SK-N-SH (cell line): ENCODE data around the gene PCED1A. TPM values are rescaled to one million over a fixed set of nuclear protein-coding genes. Genes with fewer than 3 reads are reported as not detected.

ENCODE experiments used
- CTCF ChIA-PET: fragments of 300-600, 350-600 bp; formaldehyde crosslinking; extraction: SDS; loops from one replicate; lab custom pipeline; 2021; lab: Yijun Ruan, JAX
- POLR2A ChIA-PET: fragments of 350-600 bp; sonication (Branson Sonifier 250); formaldehyde crosslinking; extraction: SDS; loops from one replicate; lab custom pipeline; 2020; ENCODE audit warnings: antibody characterized with exemption, inconsistent platforms; lab: Yijun Ruan, JAX
- DNase-seq: peaks from one replicate; pipeline ENCODE4 v3.0.0; 2012
- H2AFZ ChIP-seq: fragments of 200-600 bp; sonication (generic); 2 replicates; pipeline ENCODE4 v1.8.1; 2016; ENCODE audit warnings: antibody characterized with exemption, mild to moderate bottlenecking, low read depth
- H3F3A ChIP-seq: fragments of 200-600 bp; sonication (generic); replicated peaks from 2 replicates; pipeline ENCODE3; 2016; ENCODE audit warnings: antibody characterized with exemption, mild to moderate bottlenecking; ENCODE audit not compliant: insufficient read depth
- H3K27ac ChIP-seq, 2 experiments: fragments of 200-500 bp in 1 of 2; fragments of 200-600 bp in 1 of 2; sonication (Bioruptor generic) in 1 of 2; sonication (generic), shearing (Covaris generic) in 1 of 2; 2 replicates each; pipeline versions ENCODE4 v1.5.1 to v1.6.1; 2014 to 2016; ENCODE audit warnings: low read depth in 2 of 2, inconsistent platforms in 1 of 2, low read length in 1 of 2, mild to moderate bottlenecking in 1 of 2, mixed read lengths in 1 of 2
- H3K27me3 ChIP-seq: fragments of 200-600 bp; sonication (generic), shearing (Covaris generic); 2 replicates; pipeline ENCODE4 v1.6.1; 2016; ENCODE audit warnings: mixed run types; ENCODE audit not compliant: insufficient read depth
- H3K36me3 ChIP-seq, 2 experiments: fragments of 200-500 bp in 1 of 2; fragments of 200-600 bp in 1 of 2; sonication (Bioruptor generic) in 1 of 2; sonication (generic) in 1 of 2; replicated peaks in 1 of 2; 2 replicates each; pipeline versions ENCODE3 to v1.5.1; 2014 to 2016; ENCODE audit warnings: low read length in 1 of 2, mild to moderate bottlenecking in 1 of 2; ENCODE audit not compliant: insufficient read depth in 2 of 2, control insufficient read depth in 1 of 2
- H3K4me1 ChIP-seq, 2 experiments: fragments of 200-500 bp in 1 of 2; fragments of 200-600 bp in 1 of 2; sonication (Bioruptor generic) in 1 of 2; sonication (generic), shearing (Covaris generic) in 1 of 2; 2 replicates each; pipeline versions ENCODE4 v1.5.1 to v1.6.1; 2014 to 2016; ENCODE audit warnings: low read depth in 1 of 2, low read length in 1 of 2, mixed run types in 1 of 2; ENCODE audit not compliant: insufficient read depth in 2 of 2, control insufficient read depth in 1 of 2
- H3K4me2 ChIP-seq: fragments of 200-600 bp; sonication (generic), shearing (Covaris generic); 2 replicates; pipeline ENCODE4 v1.6.1; 2017; ENCODE audit warnings: mixed run types
- H3K4me3 ChIP-seq, 2 experiments: fragments of 200-500 bp in 1 of 2; fragments of 200-600 bp in 1 of 2; sonication (Bioruptor generic) in 1 of 2; sonication (generic), shearing (Covaris generic) in 1 of 2; 2 replicates each; pipeline versions ENCODE4 v1.5.1 to v1.8.1; 2014 to 2016; ENCODE audit warnings: low read depth in 2 of 2, inconsistent platforms in 1 of 2, low read length in 1 of 2, mild to moderate bottlenecking in 1 of 2, mixed read lengths in 1 of 2, moderate library complexity in 1 of 2
- H3K79me2 ChIP-seq: fragments of 200-600 bp; sonication (generic); 2 replicates; pipeline ENCODE4 v1.8.1; 2017; ENCODE audit warnings: mild to moderate bottlenecking; ENCODE audit not compliant: insufficient read depth
- H3K9ac ChIP-seq: fragments of 200-600 bp; sonication (generic); 2 replicates; pipeline ENCODE4 v1.6.1; 2017; ENCODE audit warnings: mixed run types
- H3K9me2 ChIP-seq: fragments of 200-600 bp; sonication (generic); 2 replicates; pipeline ENCODE4 v1.6.1; 2017; ENCODE audit warnings: mixed run types
- H3K9me3 ChIP-seq: fragments of 200-600 bp; sonication (generic); 2 replicates; pipeline ENCODE4 v1.6.1; 2017; ENCODE audit warnings: mixed run types, mild to moderate bottlenecking, moderate library complexity
- H4K20me1 ChIP-seq: fragments of 200-600 bp; sonication (generic); 2 replicates; pipeline ENCODE4 v1.6.1; 2017; ENCODE audit warnings: mild to moderate bottlenecking, mixed run types; ENCODE audit not compliant: insufficient read depth
- CHD2 ChIP-seq: fragments of 150-350 bp; IDR thresholded peaks from 2 replicates; pipeline ENCODE4 v1.6.1; 2018; ENCODE audit warnings: low read length; ENCODE audit not compliant: partially characterized antibody
- ELF1 ChIP-seq: IDR thresholded peaks from 2 replicates; pipeline ENCODE4 v1.4.0; 2012
- EP300 ChIP-seq, 2 experiments: IDR thresholded peaks; 2 replicates each; pipeline versions ENCODE4 v1.4.0 to v1.6.1; 2012; ENCODE audit warnings: borderline replicate concordance in 1 of 2, low read depth in 1 of 2, low read length in 1 of 2
- EZH2phosphoT487 ChIP-seq: fragments of 200-600 bp; sonication (generic); IDR thresholded peaks from 2 replicates; pipeline ENCODE4 v1.6.1; 2017; ENCODE audit warnings: low read depth, mixed run types, mild to moderate bottlenecking, antibody characterized with exemption, moderate library complexity, borderline replicate concordance
- FOSL2 ChIP-seq: IDR thresholded peaks from 2 replicates; pipeline ENCODE4 v1.4.0; 2012; ENCODE audit warnings: low read depth, mild to moderate bottlenecking, moderate library complexity, borderline replicate concordance
- FOXM1 ChIP-seq: IDR thresholded peaks from 2 replicates; pipeline ENCODE4 v1.4.0; 2012; ENCODE audit warnings: low read depth, mild to moderate bottlenecking
- JUND ChIP-seq: IDR thresholded peaks from 2 replicates; pipeline ENCODE4 v1.4.0; 2012
- MEF2A ChIP-seq: IDR thresholded peaks from 2 replicates; pipeline ENCODE4 v1.4.0; 2012; ENCODE audit warnings: low read depth, borderline replicate concordance
- MXI1 ChIP-seq: IDR thresholded peaks from 2 replicates; pipeline ENCODE4 v1.6.1; 2012; ENCODE audit warnings: mild to moderate bottlenecking, low read depth, low read length, improper control_type of control experiment
- SMC3 ChIP-seq: IDR thresholded peaks from 2 replicates; pipeline ENCODE4 v1.6.1; 2012; ENCODE audit warnings: low read depth, low read length, improper control_type of control experiment
- TAF1 ChIP-seq: IDR thresholded peaks from 2 replicates; pipeline ENCODE4 v1.6.1; 2012; ENCODE audit warnings: low read depth, mild to moderate bottlenecking, low read length, moderate library complexity, borderline replicate concordance
- WGBS: methylation state at CpG from one replicate; pipeline ENCODE4 v1.1.6; 2017; ENCODE audit warnings: low lambda C conversion rate; 5-methylcytosine and 5-hydroxymethylcytosine counted together
- polyA plus RNA-seq, 3 experiments: library from polyadenylated mRNA; depleted of rRNA; stranded (reverse); fragments of >200 nt; gene quantifications; 2 replicates each; pipeline ENCODE4 v1.2.3, GENCODE V29; 2012
- TF ChIP-seq, protein P1 (sequence below): IDR thresholded peaks from 2 replicates; pipeline ENCODE4 v1.6.1; 2012; ENCODE audit warnings: mild to moderate bottlenecking, low read depth, low read length, moderate library complexity
- TF ChIP-seq, protein P2 (sequence below): fragments of 150-350 bp; IDR thresholded peaks from 2 replicates; pipeline ENCODE4 v1.6.1; 2016; ENCODE audit warnings: mild to moderate bottlenecking, low read depth, low read length

PCED1A gene
- polyA plus RNA-seq, 1 of the 3 experiments (the other 2 are of a cell fraction), result 65.2 TPM

- no peak overlapping the region for H3K4me2 ChIP-seq
- TF ChIP-seq CHD2 (no peak), SMC3 (no peak), FOXM1 (no peak), JUND (no peak), MEF2A (no peak), TAF1 (no peak), FOSL2 (no peak), EP300 (IDR thresholded peaks at IDR 0.05; ENCODE audit: borderline replicate concordance in 1 of 2, low read depth in 1 of 2, low read length in 1 of 2) (no peak), MXI1 (no peak)
- TF ChIP-seq, protein P1, sequence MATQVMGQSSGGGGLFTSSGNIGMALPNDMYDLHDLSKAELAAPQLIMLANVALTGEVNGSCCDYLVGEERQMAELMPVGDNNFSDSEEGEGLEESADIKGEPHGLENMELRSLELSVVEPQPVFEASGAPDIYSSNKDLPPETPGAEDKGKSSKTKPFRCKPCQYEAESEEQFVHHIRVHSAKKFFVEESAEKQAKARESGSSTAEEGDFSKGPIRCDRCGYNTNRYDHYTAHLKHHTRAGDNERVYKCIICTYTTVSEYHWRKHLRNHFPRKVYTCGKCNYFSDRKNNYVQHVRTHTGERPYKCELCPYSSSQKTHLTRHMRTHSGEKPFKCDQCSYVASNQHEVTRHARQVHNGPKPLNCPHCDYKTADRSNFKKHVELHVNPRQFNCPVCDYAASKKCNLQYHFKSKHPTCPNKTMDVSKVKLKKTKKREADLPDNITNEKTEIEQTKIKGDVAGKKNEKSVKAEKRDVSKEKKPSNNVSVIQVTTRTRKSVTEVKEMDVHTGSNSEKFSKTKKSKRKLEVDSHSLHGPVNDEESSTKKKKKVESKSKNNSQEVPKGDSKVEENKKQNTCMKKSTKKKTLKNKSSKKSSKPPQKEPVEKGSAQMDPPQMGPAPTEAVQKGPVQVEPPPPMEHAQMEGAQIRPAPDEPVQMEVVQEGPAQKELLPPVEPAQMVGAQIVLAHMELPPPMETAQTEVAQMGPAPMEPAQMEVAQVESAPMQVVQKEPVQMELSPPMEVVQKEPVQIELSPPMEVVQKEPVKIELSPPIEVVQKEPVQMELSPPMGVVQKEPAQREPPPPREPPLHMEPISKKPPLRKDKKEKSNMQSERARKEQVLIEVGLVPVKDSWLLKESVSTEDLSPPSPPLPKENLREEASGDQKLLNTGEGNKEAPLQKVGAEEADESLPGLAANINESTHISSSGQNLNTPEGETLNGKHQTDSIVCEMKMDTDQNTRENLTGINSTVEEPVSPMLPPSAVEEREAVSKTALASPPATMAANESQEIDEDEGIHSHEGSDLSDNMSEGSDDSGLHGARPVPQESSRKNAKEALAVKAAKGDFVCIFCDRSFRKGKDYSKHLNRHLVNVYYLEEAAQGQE, result no peak
- TF ChIP-seq, protein P2, sequence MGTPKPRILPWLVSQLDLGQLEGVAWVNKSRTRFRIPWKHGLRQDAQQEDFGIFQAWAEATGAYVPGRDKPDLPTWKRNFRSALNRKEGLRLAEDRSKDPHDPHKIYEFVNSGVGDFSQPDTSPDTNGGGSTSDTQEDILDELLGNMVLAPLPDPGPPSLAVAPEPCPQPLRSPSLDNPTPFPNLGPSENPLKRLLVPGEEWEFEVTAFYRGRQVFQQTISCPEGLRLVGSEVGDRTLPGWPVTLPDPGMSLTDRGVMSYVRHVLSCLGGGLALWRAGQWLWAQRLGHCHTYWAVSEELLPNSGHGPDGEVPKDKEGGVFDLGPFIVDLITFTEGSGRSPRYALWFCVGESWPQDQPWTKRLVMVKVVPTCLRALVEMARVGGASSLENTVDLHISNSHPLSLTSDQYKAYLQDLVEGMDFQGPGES, result no peak
- peaks cover 0 to 33% of the 10 kb centered on the region in 2 experiments for H3K36me3 ChIP-seq
- no peaks in the 10 kb centered on the region for H3F3A ChIP-seq
- no peaks in the 10 kb centered on the region for H3K9me2 ChIP-seq
- DNase-seq, result no peak
- no peaks in the 10 kb centered on the region for H3K9me3 ChIP-seq
- no peak overlapping the region for H2AFZ ChIP-seq
- peaks cover 14% of the 10 kb centered on the region; the same call in 1 of the 2 replicates for H3K79me2 ChIP-seq
- ChIA-PET CTCF (interaction anchor here (1.1 to 2.1 kb wide), 2 partner anchors 7 to 10 kb away, joined by 4 to 8 read pairs; no protein-coding TSS in a partner anchor), POLR2A (no interaction called here)
- H3K9ac ChIP-seq, result no peak overlapping the region
- no peaks in the 10 kb centered on the region for H3K4me1 ChIP-seq
- WGBS, result 90% methylated on average over 4 of the region's 4 CpGs
- H4K20me1 ChIP-seq, result no peaks in the 10 kb centered on the region
- H3K27me3 ChIP-seq, result no peaks in the 10 kb centered on the region
- no peak overlapping the region for H3K4me3 ChIP-seq
- H3K27ac ChIP-seq, result no peak overlapping the region
Observed at GRCh38 chr20:2859330-2860121, 19.1 kb upstream of the PCED1A start.

DNA sequence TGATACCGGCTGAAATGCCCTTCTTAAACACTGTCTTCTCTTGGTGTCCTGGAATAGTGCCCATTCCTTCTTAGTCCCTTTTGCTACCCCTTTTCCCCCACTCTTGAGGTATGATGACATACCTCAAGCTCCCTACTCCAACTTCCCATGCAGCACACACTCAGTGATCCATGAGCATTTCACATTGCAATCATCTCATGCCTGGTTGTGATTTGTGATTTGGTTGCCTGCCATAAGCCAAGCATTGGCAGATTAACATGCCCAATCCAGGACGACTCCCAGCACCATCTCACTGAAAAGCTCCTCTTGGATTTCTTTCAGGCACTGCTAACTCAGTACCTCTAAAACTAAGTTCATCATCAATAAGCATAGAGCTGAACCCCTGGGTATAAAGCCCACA is 18.1 kb upstream of the PCED1A start:
- Histone ChIP-seq H3K9ac (no peak overlapping the region), H3K79me2 (peaks cover 14% of the 10 kb centered on the region; the same call in 1 of the 2 replicates), H3K9me3 (no peaks in the 10 kb centered on the region), H3K27ac (no peak overlapping the region), H3K4me2 (no peak overlapping the region), H3K4me1 (no peaks in the 10 kb centered on the region), H3K36me3 (peaks cover 0 to 25% of the 10 kb centered on the region in 2 experiments), H2AFZ (no peak overlapping the region)
- DNase-seq, result no peak
- POLR2A ChIA-PET, result no interaction called here
- TF ChIP-seq FOSL2 (no peak), EZH2phosphoT487 (no peak), MEF2A (no peak), ELF1 (no peak)
- TF ChIP-seq, all 33 proteins: peak for 0
- Histone ChIP-seq H3K9me2 (no peaks in the 10 kb centered on the region), H3K27me3 (no peaks in the 10 kb centered on the region), H4K20me1 (no peaks in the 10 kb centered on the region), H3F3A (no peaks in the 10 kb centered on the region), H3K4me3 (no peak overlapping the region)
- CTCF ChIA-PET, result interaction anchor here (2.1 kb wide), 1 partner anchor 9 kb away, joined by 8 read pairs; no protein-coding TSS in a partner anchor
- WGBS, result 100% methylated on average over 2 of the region's 2 CpGs
